ENCODE results near the gene ABCC1. TPM values are rescaled to one million over a fixed set of nuclear protein-coding genes. Genes with fewer than 3 reads are reported as not detected.
A peak's percentile ranks its signal among the peaks of the same experiment; 100 is the strongest.

ABCC1 gene
- polyA plus RNA-seq, 1 of the 3 experiments (the other 2 are of a cell fraction): 23.7 TPM

DNA sequence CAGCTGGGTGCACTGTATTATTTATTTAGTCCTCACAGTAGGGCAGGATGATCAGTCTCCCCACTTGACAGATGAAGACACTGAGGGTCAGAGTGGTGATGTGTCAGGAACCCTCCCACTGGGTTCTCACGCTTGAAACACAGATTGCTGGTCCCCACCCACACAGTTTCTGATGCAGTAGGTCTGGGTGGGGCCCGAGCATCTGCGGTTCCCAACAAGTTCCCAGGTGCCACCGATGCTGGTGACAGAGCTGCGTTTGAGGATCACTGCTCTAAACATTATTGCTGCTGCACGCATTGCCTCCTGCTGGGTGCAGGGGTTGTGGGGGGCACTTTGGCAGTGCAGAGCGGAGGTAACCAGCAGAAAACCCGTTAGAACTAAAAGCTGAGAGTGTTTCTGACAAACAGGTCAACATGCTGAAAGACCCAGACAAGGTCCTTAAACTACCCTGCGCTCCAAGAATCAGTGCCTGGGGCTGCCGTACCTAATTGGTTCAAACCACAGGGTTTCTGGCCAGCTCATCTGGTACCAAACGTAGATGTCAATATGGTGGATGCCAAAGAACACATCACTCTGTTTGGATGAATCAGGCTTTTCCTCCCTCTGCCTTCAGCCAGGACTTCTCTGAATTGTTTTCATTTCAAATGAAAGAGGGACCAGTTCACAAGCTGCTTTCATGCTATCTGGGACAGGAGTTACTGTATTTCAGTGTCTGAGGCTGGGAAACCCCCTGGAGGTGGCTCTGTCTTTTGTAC, 76.0 kb downstream of the ABCC1 start (continued):
- TF ChIP-seq FOSL2 (IDR thresholded peaks at IDR 0.05; ENCODE audit: borderline replicate concordance, low read depth) (peak; percentile 49; the same call in 1 of the 2 replicates), EP300 (IDR thresholded peaks at IDR 0.05; ENCODE audit: borderline replicate concordance in 1 of 2, low read depth in 1 of 2, low read length in 1 of 2) (peak in 1 of 2 experiments; percentile 42; a peak in 1 of 4 replicates), MXI1 (IDR thresholded peaks at IDR 0.05; ENCODE audit: low read depth, low read length) (no peak), SMC3 (IDR thresholded peaks at IDR 0.05; ENCODE audit: low read depth, low read length) (no peak)

DNA sequence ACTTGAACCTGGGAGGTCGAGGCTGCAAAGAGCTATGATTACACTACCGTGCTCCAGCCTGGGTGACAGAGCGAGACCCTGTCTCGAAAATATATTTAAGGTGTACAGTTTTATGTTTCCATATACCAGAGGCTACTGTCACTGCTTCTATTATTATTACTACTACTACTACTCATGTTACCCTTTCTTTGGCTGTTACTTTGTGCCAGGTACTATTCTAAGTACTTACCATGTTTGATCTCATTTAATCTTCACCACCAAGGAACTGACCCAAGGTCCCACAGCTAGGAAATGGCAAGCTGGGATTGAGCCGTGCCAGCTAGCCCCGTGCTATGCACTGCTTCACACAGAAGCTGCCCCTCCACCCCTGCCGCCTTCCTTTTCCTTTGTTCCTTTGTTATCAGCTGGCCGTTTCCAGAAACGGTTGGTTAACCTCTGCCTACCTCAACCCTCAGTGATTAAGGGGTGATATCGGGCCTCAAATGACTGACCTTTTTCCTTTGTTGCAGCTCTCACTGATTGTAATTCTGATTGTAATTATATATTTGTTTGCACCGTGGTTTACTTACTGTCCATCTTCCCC, 78.4 kb downstream of the ABCC1 start:
- Histone ChIP-seq H2AFZ (ENCODE audit: low read depth) (no peak overlapping the region), H3K27ac (ENCODE audit: low read depth in 2 of 2, low read length in 1 of 2) (no peak overlapping the region), H3K4me1 (ENCODE audit: control insufficient read depth in 1 of 2, insufficient read depth in 2 of 2, low read depth in 1 of 2, low read length in 1 of 2) (peaks cover 4 to 10% of the 10 kb centered on the region in 2 experiments; a peak in 3 of 4 replicates), H3K9me3 (no peaks in the 10 kb centered on the region), H3K9me2 (no peaks in the 10 kb centered on the region), H3K36me3 (replicated peaks in 1 of 2; ENCODE audit: control insufficient read depth in 1 of 2, insufficient read depth in 2 of 2, low read length in 1 of 2) (peaks cover 0 to 13% of the 10 kb centered on the region in 2 experiments), H3F3A (replicated peaks; ENCODE audit: insufficient read depth) (peaks cover 25% of the 10 kb centered on the region), H3K4me3 (ENCODE audit: low read depth in 2 of 2, low read length in 1 of 2) (no peak overlapping the region), H3K27me3 (ENCODE audit: insufficient read depth) (no peaks in the 10 kb centered on the region), H4K20me1 (ENCODE audit: insufficient read depth) (0 out of 2 replicates have a peak, but pooled peaks cover 3% of the 10 kb centered on the region), H3K79me2 (ENCODE audit: insufficient read depth) (peaks cover 31% of the 10 kb centered on the region; the same call in 1 of the 2 replicates), H3K4me2 (no peak overlapping the region), H3K9ac (no peak overlapping the region)
- WGBS (ENCODE audit: low lambda C conversion rate): 91% methylated on average over 11 of the region's 11 CpGs
- POLR2A ChIA-PET: no interaction called here
- DNase-seq: no peak
- TF ChIP-seq, protein P1, sequence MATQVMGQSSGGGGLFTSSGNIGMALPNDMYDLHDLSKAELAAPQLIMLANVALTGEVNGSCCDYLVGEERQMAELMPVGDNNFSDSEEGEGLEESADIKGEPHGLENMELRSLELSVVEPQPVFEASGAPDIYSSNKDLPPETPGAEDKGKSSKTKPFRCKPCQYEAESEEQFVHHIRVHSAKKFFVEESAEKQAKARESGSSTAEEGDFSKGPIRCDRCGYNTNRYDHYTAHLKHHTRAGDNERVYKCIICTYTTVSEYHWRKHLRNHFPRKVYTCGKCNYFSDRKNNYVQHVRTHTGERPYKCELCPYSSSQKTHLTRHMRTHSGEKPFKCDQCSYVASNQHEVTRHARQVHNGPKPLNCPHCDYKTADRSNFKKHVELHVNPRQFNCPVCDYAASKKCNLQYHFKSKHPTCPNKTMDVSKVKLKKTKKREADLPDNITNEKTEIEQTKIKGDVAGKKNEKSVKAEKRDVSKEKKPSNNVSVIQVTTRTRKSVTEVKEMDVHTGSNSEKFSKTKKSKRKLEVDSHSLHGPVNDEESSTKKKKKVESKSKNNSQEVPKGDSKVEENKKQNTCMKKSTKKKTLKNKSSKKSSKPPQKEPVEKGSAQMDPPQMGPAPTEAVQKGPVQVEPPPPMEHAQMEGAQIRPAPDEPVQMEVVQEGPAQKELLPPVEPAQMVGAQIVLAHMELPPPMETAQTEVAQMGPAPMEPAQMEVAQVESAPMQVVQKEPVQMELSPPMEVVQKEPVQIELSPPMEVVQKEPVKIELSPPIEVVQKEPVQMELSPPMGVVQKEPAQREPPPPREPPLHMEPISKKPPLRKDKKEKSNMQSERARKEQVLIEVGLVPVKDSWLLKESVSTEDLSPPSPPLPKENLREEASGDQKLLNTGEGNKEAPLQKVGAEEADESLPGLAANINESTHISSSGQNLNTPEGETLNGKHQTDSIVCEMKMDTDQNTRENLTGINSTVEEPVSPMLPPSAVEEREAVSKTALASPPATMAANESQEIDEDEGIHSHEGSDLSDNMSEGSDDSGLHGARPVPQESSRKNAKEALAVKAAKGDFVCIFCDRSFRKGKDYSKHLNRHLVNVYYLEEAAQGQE (IDR thresholded peaks at IDR 0.05; ENCODE audit: low read depth, low read length): no peak
- TF ChIP-seq MEF2A (IDR thresholded peaks at IDR 0.05; ENCODE audit: borderline replicate concordance, low read depth) (no peak), EP300 (IDR thresholded peaks at IDR 0.05; ENCODE audit: borderline replicate concordance in 1 of 2, low read depth in 1 of 2, low read length in 1 of 2) (no peak), FOXM1 (IDR thresholded peaks at IDR 0.05; ENCODE audit: low read depth) (no peak), NFIC (IDR thresholded peaks at IDR 0.05; ENCODE audit: borderline replicate concordance) (no peak), POLR2AphosphoS5 (IDR thresholded peaks at IDR 0.05; ENCODE audit: low read depth, low read length) (no peak)
- TF ChIP-seq, protein P2, sequence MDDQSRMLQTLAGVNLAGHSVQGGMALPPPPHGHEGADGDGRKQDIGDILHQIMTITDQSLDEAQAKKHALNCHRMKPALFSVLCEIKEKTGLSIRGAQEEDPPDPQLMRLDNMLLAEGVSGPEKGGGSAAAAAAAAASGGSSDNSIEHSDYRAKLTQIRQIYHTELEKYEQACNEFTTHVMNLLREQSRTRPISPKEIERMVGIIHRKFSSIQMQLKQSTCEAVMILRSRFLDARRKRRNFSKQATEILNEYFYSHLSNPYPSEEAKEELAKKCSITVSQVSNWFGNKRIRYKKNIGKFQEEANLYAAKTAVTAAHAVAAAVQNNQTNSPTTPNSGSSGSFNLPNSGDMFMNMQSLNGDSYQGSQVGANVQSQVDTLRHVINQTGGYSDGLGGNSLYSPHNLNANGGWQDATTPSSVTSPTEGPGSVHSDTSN (IDR thresholded peaks at IDR 0.05): no peak
- CTCF ChIA-PET: interaction anchor here (0.7 to 1.2 kb wide), 3 partner anchors 8 to 153 kb away, joined by 3 to 5 read pairs (median 4); no protein-coding TSS in a partner anchor

Measured in SK-N-SH (cell line).